ENCODE results near the gene LRRC7.

DNA sequence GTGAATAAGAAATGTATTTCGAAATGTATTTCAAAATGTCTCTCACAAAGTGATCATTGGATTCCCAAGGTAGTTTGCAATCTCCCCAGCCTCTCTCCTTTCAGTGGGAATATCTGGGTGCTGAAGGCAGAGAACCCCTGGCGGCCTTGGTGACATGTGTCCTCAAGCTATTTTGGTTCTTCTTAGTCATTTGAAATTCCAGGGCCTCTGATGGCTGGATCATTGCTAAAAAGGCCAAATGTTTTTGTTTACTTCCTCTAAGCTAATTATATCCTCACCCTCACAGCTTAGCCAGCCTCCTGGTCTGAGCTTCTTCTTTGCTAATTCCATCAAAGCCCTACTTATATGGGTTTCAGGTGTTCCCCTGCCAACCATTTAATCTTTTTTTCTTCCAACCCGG lies 566.4 kb downstream of the LRRC7 start:
- no peak for TF ChIP-seq RAD21 (IDR thresholded peaks at IDR 0.05; ENCODE audit: low read depth)
- no peak for TF ChIP-seq TAF1 (IDR thresholded peaks at IDR 0.05; ENCODE audit: low read depth)
- TF ChIP-seq, protein P1, sequence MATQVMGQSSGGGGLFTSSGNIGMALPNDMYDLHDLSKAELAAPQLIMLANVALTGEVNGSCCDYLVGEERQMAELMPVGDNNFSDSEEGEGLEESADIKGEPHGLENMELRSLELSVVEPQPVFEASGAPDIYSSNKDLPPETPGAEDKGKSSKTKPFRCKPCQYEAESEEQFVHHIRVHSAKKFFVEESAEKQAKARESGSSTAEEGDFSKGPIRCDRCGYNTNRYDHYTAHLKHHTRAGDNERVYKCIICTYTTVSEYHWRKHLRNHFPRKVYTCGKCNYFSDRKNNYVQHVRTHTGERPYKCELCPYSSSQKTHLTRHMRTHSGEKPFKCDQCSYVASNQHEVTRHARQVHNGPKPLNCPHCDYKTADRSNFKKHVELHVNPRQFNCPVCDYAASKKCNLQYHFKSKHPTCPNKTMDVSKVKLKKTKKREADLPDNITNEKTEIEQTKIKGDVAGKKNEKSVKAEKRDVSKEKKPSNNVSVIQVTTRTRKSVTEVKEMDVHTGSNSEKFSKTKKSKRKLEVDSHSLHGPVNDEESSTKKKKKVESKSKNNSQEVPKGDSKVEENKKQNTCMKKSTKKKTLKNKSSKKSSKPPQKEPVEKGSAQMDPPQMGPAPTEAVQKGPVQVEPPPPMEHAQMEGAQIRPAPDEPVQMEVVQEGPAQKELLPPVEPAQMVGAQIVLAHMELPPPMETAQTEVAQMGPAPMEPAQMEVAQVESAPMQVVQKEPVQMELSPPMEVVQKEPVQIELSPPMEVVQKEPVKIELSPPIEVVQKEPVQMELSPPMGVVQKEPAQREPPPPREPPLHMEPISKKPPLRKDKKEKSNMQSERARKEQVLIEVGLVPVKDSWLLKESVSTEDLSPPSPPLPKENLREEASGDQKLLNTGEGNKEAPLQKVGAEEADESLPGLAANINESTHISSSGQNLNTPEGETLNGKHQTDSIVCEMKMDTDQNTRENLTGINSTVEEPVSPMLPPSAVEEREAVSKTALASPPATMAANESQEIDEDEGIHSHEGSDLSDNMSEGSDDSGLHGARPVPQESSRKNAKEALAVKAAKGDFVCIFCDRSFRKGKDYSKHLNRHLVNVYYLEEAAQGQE (IDR thresholded peaks at IDR 0.05; ENCODE audit: low read depth) = no peak
- no peak for TF ChIP-seq YY1 (IDR thresholded peaks at IDR 0.05; ENCODE audit: low read depth)
- TF ChIP-seq, protein P2, sequence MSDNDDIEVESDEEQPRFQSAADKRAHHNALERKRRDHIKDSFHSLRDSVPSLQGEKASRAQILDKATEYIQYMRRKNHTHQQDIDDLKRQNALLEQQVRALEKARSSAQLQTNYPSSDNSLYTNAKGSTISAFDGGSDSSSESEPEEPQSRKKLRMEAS (IDR thresholded peaks at IDR 0.05) = no peak
- TF ChIP-seq EGR1 (IDR thresholded peaks at IDR 0.05) = no peak
- TF ChIP-seq EP300 (IDR thresholded peaks at IDR 0.05; ENCODE audit: borderline replicate concordance) = no peak
- TF ChIP-seq CREB1 (IDR thresholded peaks at IDR 0.05; ENCODE audit: low read depth) = no peak
- no peak for TF ChIP-seq FOXM1 (IDR thresholded peaks at IDR 0.05; ENCODE audit: borderline replicate concordance, low read depth)
